GM18508 (cell line): ENCODE results near the gene FNDC11.

ENCODE experiments used
- ATAC-seq: cut with Tn5 transposase; IDR thresholded peaks from one replicate; pipeline ENCODE4 v1.9.1; 2021; ENCODE audit warnings: moderate number of reproducible peaks; ENCODE audit not compliant: insufficient read depth, unreplicated experiment

FNDC11 gene

GRCh38 chr20:63539092-63539430, 14.9 kb upstream of the FNDC11 start:
- no peak for ATAC-seq

- no peak for ATAC-seq
Observed at GRCh38 chr20:63539441-63540370, 14.3 kb upstream of the FNDC11 start.

GRCh38 chr20:63540417-63541186, 13.4 kb upstream of the FNDC11 start:
- no peak for ATAC-seq

- no peak for ATAC-seq
Observed at GRCh38 chr20:63541371-63541770, 12.6 kb upstream of the FNDC11 start.

- no peak for ATAC-seq
Observed at GRCh38 chr20:63542031-63542559, 11.9 kb upstream of the FNDC11 start.

DNA sequence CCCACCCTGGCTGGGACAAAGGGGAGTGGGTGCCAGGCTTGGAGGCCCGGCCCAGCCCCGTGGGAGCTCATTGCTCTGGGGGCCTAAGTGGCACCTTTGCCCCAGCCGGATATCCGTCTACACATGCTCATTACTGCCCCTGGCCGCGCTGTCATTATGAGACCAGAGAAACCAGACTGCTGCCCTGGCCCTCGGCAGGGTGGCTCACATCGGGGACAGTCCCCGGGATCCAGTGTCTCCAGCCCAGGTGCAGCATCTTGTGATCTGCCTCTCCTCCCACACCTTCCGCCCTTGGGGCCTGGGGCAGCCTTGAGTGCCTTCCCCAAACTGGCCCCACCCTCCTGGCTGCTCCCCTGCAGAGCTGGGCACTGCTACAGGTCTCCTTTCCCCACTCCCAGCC, 11.3 kb upstream of the FNDC11 start:
- ATAC-seq = no peak

DNA sequence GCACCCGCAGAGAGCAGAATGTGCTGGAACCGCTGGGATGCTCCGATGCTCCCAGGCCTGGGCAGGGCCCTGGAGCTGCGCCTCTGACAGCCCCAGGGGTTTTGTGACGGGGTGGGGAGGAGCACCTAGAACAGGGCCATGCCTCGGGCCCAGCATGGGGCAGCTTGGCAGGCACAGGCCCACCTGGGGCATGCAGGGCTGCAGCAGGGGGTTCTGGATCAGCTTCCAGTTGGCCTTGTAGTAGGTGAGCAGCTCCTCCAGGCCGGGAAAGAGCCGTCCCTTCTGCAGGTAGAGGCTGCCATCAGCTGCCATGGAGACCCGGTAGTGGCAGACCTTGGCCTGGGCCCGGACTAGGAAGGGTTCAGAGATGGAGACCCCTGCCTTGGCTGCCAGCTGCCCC, 10.8 kb upstream of the FNDC11 start:
- no peak for ATAC-seq

- ATAC-seq = no peak
Observed at GRCh38 chr20:63543733-63544132, 10.2 kb upstream of the FNDC11 start.

- ATAC-seq = no peak
Observed at GRCh38 chr20:63544241-63544957, 9.6 kb upstream of the FNDC11 start.

DNA sequence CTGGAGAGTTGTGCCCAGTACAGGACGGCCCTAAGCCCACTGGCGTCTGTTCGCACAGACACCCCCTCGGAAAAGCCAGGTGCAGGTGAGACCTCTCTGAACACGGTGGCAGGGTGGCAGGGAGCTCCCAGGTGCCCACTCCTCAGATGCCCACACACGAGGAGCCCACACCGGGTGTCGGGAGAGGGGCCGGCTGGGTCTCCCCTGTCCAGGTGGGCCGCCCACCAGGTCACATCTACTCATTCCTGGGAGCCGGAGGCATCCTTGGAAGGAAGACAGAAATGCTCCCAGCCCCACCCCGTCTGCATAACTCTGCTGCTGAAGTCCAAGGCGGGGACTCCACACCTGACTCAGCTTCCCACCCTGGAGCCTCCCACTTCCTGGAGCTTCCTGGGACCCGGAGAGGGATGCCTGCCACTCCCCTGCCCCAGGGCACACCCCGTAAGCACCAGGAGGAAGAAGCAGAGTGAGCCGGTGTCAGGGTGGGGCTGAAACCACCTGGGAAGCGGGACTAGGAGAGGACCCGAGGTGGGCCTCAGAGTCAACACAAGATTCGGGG, 8.9 kb upstream of the FNDC11 start:
- no peak for ATAC-seq

DNA sequence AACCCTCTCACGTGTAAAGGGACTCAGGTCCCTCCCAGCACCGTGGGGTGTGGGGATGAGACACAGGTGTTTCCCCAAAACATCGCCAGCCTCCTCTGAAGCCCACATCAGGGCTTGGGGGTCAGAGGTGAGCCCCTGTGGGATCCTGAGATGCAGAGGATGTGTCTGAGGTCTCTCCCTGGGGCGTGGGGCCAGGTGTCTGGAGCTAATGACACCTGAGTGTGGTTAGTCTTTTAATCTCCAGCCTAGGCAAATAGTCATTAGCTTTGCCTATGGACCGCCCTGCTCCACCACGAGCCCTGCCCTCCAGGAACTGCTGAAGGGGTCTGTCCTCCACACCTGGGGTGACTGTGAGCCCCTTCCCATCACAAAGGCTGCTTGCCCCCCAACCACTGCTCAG, 8.1 kb upstream of the FNDC11 start:
- no peak for ATAC-seq

DNA sequence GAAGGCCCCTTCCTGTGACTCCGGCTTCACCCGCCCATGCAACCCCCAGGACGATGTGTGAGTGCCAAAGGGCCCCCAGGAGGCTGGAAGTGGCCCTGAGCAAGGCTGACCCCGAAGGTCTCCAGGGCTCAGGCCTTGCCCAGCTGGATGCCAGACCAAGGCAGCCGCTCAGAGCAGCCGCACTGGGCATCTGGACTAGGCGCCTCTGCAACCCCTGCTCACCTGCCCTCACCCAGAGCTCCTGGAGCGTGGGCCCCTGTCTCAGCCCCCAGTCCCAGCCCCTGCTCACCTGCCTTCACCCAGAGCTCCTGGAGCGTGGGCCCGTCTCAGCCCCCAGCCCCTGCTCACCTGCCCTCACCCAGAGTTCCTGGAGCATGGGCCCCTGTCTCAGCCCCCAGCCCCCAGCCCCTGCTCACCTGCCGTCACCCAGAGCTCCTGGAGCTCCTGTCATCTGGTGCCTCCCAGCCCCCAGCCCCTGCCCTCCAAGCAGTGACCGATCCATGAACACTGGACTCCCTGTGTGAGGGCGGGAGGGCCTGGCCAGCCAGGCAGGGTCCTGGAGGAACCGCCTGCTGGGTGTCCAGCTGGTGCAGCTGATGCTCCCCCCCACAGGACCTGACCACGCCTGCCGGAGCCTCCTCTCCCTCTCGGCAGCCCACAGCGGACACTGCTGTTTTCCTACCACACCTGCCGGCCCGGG, 7.6 kb upstream of the FNDC11 start:
- no peak for ATAC-seq

GRCh38 chr20:63546956-63547724, 6.8 kb upstream of the FNDC11 start:
- no peak for ATAC-seq

GRCh38 chr20:63547725-63548480, 6.1 kb upstream of the FNDC11 start, which contains the start of gene SRMS:
SRMS (minus strand) TSS chr20:63547749; CDS start chr20:63547463, 286 bp downstream.
- ATAC-seq = no peak

- ATAC-seq = no peak
Observed at GRCh38 chr20:63548542-63548941, 5.4 kb upstream of the FNDC11 start.

DNA sequence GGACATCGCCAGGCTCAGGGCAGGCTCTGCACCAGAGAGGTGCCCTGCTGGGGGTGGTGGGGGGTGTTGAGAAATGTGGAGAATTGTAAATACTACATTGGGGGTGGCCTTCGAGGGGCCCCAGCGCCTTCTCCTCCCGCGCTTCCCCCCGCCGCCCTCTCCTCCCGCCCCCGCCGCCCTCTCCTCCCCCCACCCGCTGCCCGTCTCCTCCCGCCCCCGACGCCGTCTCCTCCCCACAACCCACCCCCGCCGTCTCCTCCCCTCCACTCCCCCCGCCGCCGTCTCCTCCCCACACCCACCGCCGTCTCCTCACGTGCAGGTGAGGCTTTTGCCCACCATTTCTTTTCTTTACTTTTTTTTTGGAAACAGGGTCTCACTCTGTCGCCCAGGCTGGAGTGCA, 4.9 kb upstream of the FNDC11 start:
- ATAC-seq = no peak

GRCh38 chr20:63549679-63550282, 4.2 kb upstream of the FNDC11 start:
- ATAC-seq = no peak

GRCh38 chr20:63551068-63551467, 2.9 kb upstream of the FNDC11 start:
- ATAC-seq = no peak
